PC-9 (cell line): ENCODE results near the gene NRSN1. TPM values are rescaled to one million over a fixed set of nuclear protein-coding genes. Genes with fewer than 3 reads are reported as not detected.

Experiments used
- BruUV-seq: library from RNA; stranded (reverse); fragments of 400-500 nt; replicated peaks from 2 replicates; lab custom pipeline; 2021; lab: Mats Ljungman, UMichigan
- CTCF ChIA-PET: fragments of 300-600 bp; sonication (Branson Sonifier 250); formaldehyde crosslinking; loops from one replicate; lab custom pipeline; 2022; ENCODE audit warnings: antibody characterized with exemption; lab: Charles Lee
- POLR2A ChIA-PET: fragments of 300-600 bp; sonication (Branson Sonifier 250); formaldehyde crosslinking; loops from one replicate; lab custom pipeline; 2022; ENCODE audit warnings: antibody characterized with exemption; ENCODE audit not compliant: unreplicated experiment; lab: Charles Lee
- DNase-seq, 2 experiments: peaks; one replicate each; pipeline versions ENCODE4 v3.0.0 to v3.0.0-alpha.2; 2015 to 2022; ENCODE audit warnings: mixed read lengths in 1 of 2
- H2AFZ ChIP-seq: fragments of 200-600 bp; sonication (generic); 2 replicates; pipeline ENCODE4 v1.8.1; 2017; ENCODE audit warnings: antibody characterized with exemption
- H3F3A ChIP-seq: fragments of 200-600 bp; sonication (generic); 2 replicates; pipeline ENCODE4 v1.8.1; 2017; ENCODE audit warnings: antibody characterized with exemption, mild to moderate bottlenecking, low read depth; ENCODE audit not compliant: insufficient read depth
- H3K27ac ChIP-seq: fragments of 200-600 bp; sonication (generic); 2 replicates; pipeline ENCODE4 v1.6.1; 2016; ENCODE audit warnings: mixed run types
- H3K27me3 ChIP-seq: fragments of 200-600 bp; sonication (generic); 2 replicates; pipeline ENCODE4 v1.6.1; 2016; ENCODE audit warnings: low read depth, mixed run types; ENCODE audit not compliant: insufficient read depth
- H3K36me3 ChIP-seq: fragments of 200-600 bp; sonication (generic); 2 replicates; pipeline ENCODE4 v1.6.1; 2016; ENCODE audit warnings: low read depth, mixed run types
- H3K4me1 ChIP-seq: fragments of 200-600 bp; sonication (generic); replicated peaks from 2 replicates; pipeline ENCODE4 v1.6.1; 2016; ENCODE audit warnings: mixed run types; ENCODE audit not compliant: insufficient read depth
- H3K4me2 ChIP-seq: fragments of 200-600 bp; sonication (generic); 2 replicates; pipeline ENCODE4 v1.6.1; 2017; ENCODE audit warnings: mixed run types
- H3K4me3 ChIP-seq: fragments of 200-600 bp; sonication (generic); 2 replicates; pipeline ENCODE4 v1.6.1; 2016; ENCODE audit warnings: mixed run types
- H3K79me2 ChIP-seq: fragments of 200-600 bp; sonication (generic); 2 replicates; pipeline ENCODE4 v1.6.1; 2017; ENCODE audit warnings: low read depth, mixed run types
- H3K9me2 ChIP-seq: fragments of 200-600 bp; sonication (generic); 2 replicates; pipeline ENCODE4 v1.8.1; 2017; ENCODE audit warnings: mild to moderate bottlenecking; ENCODE audit not compliant: insufficient read depth
- H3K9me3 ChIP-seq: fragments of 200-600 bp; sonication (generic); 2 replicates; pipeline ENCODE4 v1.8.1; 2016; ENCODE audit warnings: low read depth; ENCODE audit not compliant: insufficient read depth
- H4K20me1 ChIP-seq: fragments of 200-600 bp; sonication (generic); 2 replicates; pipeline ENCODE4 v1.8.1; 2017; ENCODE audit not compliant: insufficient read depth
- EZH2 ChIP-seq: fragments of 200-600 bp; sonication (generic); IDR thresholded peaks from 2 replicates; pipeline ENCODE4 v1.8.0; 2017; ENCODE audit warnings: antibody characterized with exemption, low read depth
- intact Hi-C: fragments of 100-400 bp; cut with micrococcal nuclease; formaldehyde crosslinking; loops from one replicate; pipeline ENCODE4 v1.10.0; 2022; ENCODE audit not compliant: unreplicated experiment
- total RNA-seq: library from RNA; stranded (reverse); gene quantifications from 2 replicates; pipeline ENCODE4 v1.2.3, GENCODE V29; 2021
- TF ChIP-seq, protein P1 (sequence below): fragments of 200-600 bp; sonication (generic); conservative IDR thresholded peaks from 2 replicates; pipeline ENCODE4 v1.6.1; 2017; ENCODE audit warnings: mixed run types, antibody characterized with exemption, mild to moderate bottlenecking, moderate library complexity

NRSN1 gene
- total RNA-seq, 1 experiment from 2014 or later: not detected

DNA sequence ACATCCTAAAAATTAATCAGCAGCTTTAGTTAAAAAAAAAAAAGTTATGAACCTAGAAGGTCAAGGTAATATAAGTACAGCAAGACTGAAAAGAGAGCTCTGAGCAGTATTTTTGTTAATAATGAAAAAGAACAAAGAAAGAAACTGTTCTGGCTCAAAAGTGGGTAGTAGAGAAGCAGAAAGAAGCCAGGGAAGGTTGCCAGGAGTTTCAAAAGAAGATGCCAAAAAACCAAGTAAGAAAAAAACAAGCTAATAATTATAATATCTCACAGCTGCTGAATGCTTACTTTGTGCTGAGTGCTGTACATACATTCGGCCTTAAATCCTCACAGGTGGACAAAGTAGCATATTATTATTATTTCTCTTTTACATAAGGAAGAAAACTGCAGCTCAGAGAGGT, 31.9 kb downstream of the NRSN1 start:
- H3K36me3 ChIP-seq: no peaks in the 10 kb centered on the region
- H3F3A ChIP-seq: no peaks in the 10 kb centered on the region
- no peaks in the 10 kb centered on the region for H4K20me1 ChIP-seq
- H3K79me2 ChIP-seq: no peaks in the 10 kb centered on the region
- no TSS peak for BruUV-seq
- H3K27me3 ChIP-seq: peaks cover 8% of the 10 kb centered on the region; the same call in 1 of the 2 replicates
- no peaks in the 10 kb centered on the region for H3K9me3 ChIP-seq
- ChIA-PET POLR2A (interaction anchor here (0.7 kb wide), 1 partner anchor 598 kb away, joined by 7 read pairs; no protein-coding TSS in a partner anchor), CTCF (interaction anchor here (0.7 kb wide), 1 partner anchor 1409 kb away, joined by 3 read pairs; no protein-coding TSS in a partner anchor)
- H3K9me2 ChIP-seq: no peaks in the 10 kb centered on the region
- intact Hi-C loops: no loop called here
- H3K27ac ChIP-seq: no peak overlapping the region
- no peak overlapping the region for H3K4me3 ChIP-seq
- no peak for TF ChIP-seq EZH2
- TF ChIP-seq, protein P1, sequence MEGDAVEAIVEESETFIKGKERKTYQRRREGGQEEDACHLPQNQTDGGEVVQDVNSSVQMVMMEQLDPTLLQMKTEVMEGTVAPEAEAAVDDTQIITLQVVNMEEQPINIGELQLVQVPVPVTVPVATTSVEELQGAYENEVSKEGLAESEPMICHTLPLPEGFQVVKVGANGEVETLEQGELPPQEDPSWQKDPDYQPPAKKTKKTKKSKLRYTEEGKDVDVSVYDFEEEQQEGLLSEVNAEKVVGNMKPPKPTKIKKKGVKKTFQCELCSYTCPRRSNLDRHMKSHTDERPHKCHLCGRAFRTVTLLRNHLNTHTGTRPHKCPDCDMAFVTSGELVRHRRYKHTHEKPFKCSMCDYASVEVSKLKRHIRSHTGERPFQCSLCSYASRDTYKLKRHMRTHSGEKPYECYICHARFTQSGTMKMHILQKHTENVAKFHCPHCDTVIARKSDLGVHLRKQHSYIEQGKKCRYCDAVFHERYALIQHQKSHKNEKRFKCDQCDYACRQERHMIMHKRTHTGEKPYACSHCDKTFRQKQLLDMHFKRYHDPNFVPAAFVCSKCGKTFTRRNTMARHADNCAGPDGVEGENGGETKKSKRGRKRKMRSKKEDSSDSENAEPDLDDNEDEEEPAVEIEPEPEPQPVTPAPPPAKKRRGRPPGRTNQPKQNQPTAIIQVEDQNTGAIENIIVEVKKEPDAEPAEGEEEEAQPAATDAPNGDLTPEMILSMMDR: no peak
- no peak for DNase-seq
- H2AFZ ChIP-seq: no peak overlapping the region
- no peak overlapping the region for H3K4me2 ChIP-seq
- no peaks in the 10 kb centered on the region for H3K4me1 ChIP-seq

DNA sequence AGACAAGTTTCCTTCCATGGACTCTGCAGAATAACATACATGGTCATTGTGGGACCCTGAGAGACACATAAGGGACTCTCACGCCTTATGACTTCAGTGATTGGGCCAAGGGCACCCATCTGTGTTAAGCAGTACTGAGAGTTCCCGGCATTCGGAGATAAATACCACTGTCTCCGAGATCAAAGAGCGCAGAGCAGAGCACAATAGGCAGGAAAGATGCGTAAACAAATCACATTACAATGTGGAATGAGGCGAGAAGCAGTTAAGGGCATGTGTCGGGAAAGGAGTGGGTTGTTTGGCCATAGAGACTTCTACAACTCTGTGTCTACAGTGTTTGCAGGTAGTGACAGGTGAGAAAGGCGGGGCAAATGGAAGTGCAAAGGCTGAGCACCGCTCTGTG, 57.6 kb downstream of the NRSN1 start:
- Histone ChIP-seq H3K27ac (no peak overlapping the region), H3K4me3 (no peak overlapping the region), H3F3A (no peaks in the 10 kb centered on the region), H3K27me3 (no peaks in the 10 kb centered on the region), H3K9me3 (no peaks in the 10 kb centered on the region), H3K9me2 (no peaks in the 10 kb centered on the region), H4K20me1 (no peaks in the 10 kb centered on the region), H3K36me3 (no peaks in the 10 kb centered on the region), H3K4me1 (no peaks in the 10 kb centered on the region), H3K79me2 (no peaks in the 10 kb centered on the region), H2AFZ (no peak overlapping the region), H3K4me2 (no peak overlapping the region)
- DNase-seq: no peak
- ChIA-PET POLR2A (no interaction called here), CTCF (no interaction called here)
- BruUV-seq: no TSS peak
- no peak for TF ChIP-seq EZH2
- TF ChIP-seq, protein P1: no peak
- intact Hi-C loops: no loop called here

- no TSS peak for BruUV-seq
- Histone ChIP-seq H3K36me3 (no peaks in the 10 kb centered on the region), H3K79me2 (no peaks in the 10 kb centered on the region), H3K4me1 (no peaks in the 10 kb centered on the region), H3F3A (no peaks in the 10 kb centered on the region), H3K9me3 (no peaks in the 10 kb centered on the region), H3K27ac (no peak overlapping the region), H3K27me3 (no peaks in the 10 kb centered on the region), H3K4me2 (no peak overlapping the region), H3K4me3 (no peak overlapping the region), H3K9me2 (no peaks in the 10 kb centered on the region), H2AFZ (no peak overlapping the region), H4K20me1 (no peaks in the 10 kb centered on the region)
- CTCF ChIA-PET: no interaction called here
- DNase-seq: no peak
- intact Hi-C loops: no loop called here
- POLR2A ChIA-PET: no interaction called here
- TF ChIP-seq, protein P1: no peak
- no peak for TF ChIP-seq EZH2
Observed at GRCh38 chr6:24186349-24186748, 60.3 kb downstream of the NRSN1 start.
